Measurements from ENCODE around the gene MED12L.

Gene MED12L

GRCh38 chr3:151327571-151328198, 242.2 kb downstream of the MED12L start:
- no peak for DNase-seq (ENCODE audit: low read depth)

- no peak for DNase-seq (ENCODE audit: low read depth)
These were observed 243.0 kb downstream of the MED12L start for GRCh38 chr3:151328298-151328995.

- no peak for DNase-seq (ENCODE audit: low read depth)
These were observed 243.9 kb downstream of the MED12L start, which contains the start of gene P2RY13 for GRCh38 chr3:151329363-151329762. Gene P2RY13, minus strand, starts transcription at chr3:151329549. Its CDS starts 21 bp downstream, at chr3:151329528.

GRCh38 chr3:151330379-151330778, 244.9 kb downstream of the MED12L start:
- DNase-seq (ENCODE audit: low read depth) = no peak

GRCh38 chr3:151330899-151331298, 245.4 kb downstream of the MED12L start:
- no peak for DNase-seq (ENCODE audit: low read depth)

- DNase-seq (ENCODE audit: low read depth) = no peak
These were observed 246.2 kb downstream of the MED12L start for GRCh38 chr3:151331696-151332095.

- DNase-seq (ENCODE audit: low read depth) = no peak
These were observed 260.4 kb downstream of the MED12L start for GRCh38 chr3:151345859-151346258.

- DNase-seq (ENCODE audit: low read depth) = no peak
These were observed 260.8 kb downstream of the MED12L start for GRCh38 chr3:151346292-151346691.

- no peak for DNase-seq (ENCODE audit: low read depth)
These were observed 262.0 kb downstream of the MED12L start for GRCh38 chr3:151347432-151347831.

- DNase-seq (ENCODE audit: low read depth) = no peak
These were observed 265.2 kb downstream of the MED12L start for GRCh38 chr3:151350656-151351055.

GRCh38 chr3:151351219-151351618, 265.8 kb downstream of the MED12L start:
- no peak for DNase-seq (ENCODE audit: low read depth)

- DNase-seq (ENCODE audit: low read depth) = no peak
These were observed 266.2 kb downstream of the MED12L start for GRCh38 chr3:151351648-151352047.

- no peak for DNase-seq (ENCODE audit: low read depth)
These were observed 271.5 kb downstream of the MED12L start for GRCh38 chr3:151356794-151357462.

GRCh38 chr3:151357463-151357850, 272.0 kb downstream of the MED12L start:
- DNase-seq (ENCODE audit: low read depth) = no peak

- DNase-seq (ENCODE audit: low read depth) = no peak
These were observed 277.3 kb downstream of the MED12L start for GRCh38 chr3:151362751-151363174.

- no peak for DNase-seq (ENCODE audit: low read depth)
These were observed 281.5 kb downstream of the MED12L start for GRCh38 chr3:151366993-151367392.

GRCh38 chr3:151367448-151367847, 282.0 kb downstream of the MED12L start:
- no peak for DNase-seq (ENCODE audit: low read depth)

GRCh38 chr3:151371526-151371925, 286.1 kb downstream of the MED12L start:
- no peak for DNase-seq (ENCODE audit: low read depth)

GRCh38 chr3:151372063-151372820, 286.8 kb downstream of the MED12L start:
- no peak for DNase-seq (ENCODE audit: low read depth)

GRCh38 chr3:151377768-151378385, 292.4 kb downstream of the MED12L start:
- no peak for DNase-seq (ENCODE audit: low read depth)

- no peak for DNase-seq (ENCODE audit: low read depth)
These were observed 293.7 kb downstream of the MED12L start for GRCh38 chr3:151379083-151379734.
